ENCODE data around the gene TRPV5.

TRPV5 gene

GRCh38 chr7:142908290-142908689 lies 25.3 kb downstream of the TRPV5 start:
- DNase-seq (ENCODE audit: low read depth), result no peak
- H3K4me3 ChIP-seq (ENCODE audit: control insufficient read depth, low read depth, low read length), result no peak overlapping the region
- TF ChIP-seq CTCF (conservative IDR thresholded peaks at IDR 0.05; ENCODE audit: control insufficient read depth, insufficient read depth, low read depth, low read length), result no peak

- TF ChIP-seq CTCF (conservative IDR thresholded peaks at IDR 0.05; ENCODE audit: control insufficient read depth, insufficient read depth, low read depth, low read length), result no peak
- no peak for DNase-seq (ENCODE audit: low read depth)
- H3K4me3 ChIP-seq (ENCODE audit: control insufficient read depth, low read depth, low read length), result no peak overlapping the region
Measured at GRCh38 chr7:142906643-142907042, 26.9 kb downstream of the TRPV5 start.

DNA sequence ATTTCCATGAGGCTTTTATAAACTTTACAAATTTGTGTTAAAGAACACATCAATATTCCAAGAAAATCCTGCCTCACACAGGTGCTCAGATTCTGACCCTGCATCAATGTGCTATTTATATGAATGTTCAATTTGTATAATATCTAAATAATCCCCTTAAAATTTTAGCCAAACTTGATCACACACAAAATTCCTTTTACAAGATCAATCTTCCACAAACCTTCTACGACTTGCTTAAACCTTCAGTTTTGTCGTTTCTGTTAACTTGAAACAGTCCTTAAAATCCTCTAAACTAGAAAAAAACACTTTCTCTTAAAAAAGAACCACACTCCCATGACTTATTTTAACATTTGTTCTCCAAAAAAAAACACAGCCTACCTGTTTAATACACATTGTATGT lies 27.8 kb downstream of the TRPV5 start:
- no peak for DNase-seq (ENCODE audit: low read depth)
- H3K4me3 ChIP-seq (ENCODE audit: control insufficient read depth, low read depth, low read length), result no peak overlapping the region
- TF ChIP-seq CTCF (conservative IDR thresholded peaks at IDR 0.05; ENCODE audit: control insufficient read depth, insufficient read depth, low read depth, low read length), result no peak

GRCh38 chr7:142904128-142904527 lies 29.4 kb downstream of the TRPV5 start:
- no peak for DNase-seq (ENCODE audit: low read depth)
- TF ChIP-seq CTCF (conservative IDR thresholded peaks at IDR 0.05; ENCODE audit: control insufficient read depth, insufficient read depth, low read depth, low read length), result no peak
- H3K4me3 ChIP-seq (ENCODE audit: control insufficient read depth, low read depth, low read length), result no peak overlapping the region

GRCh38 chr7:142901426-142902259 lies 31.9 kb downstream of the TRPV5 start:
- H3K4me3 ChIP-seq (ENCODE audit: control insufficient read depth, low read depth, low read length), result no peak overlapping the region
- DNase-seq (ENCODE audit: low read depth), result no peak
- TF ChIP-seq CTCF (conservative IDR thresholded peaks at IDR 0.05; ENCODE audit: control insufficient read depth, insufficient read depth, low read depth, low read length), result no peak

GRCh38 chr7:142899661-142900060 lies 33.9 kb downstream of the TRPV5 start:
- no peak for DNase-seq (ENCODE audit: low read depth)
- TF ChIP-seq CTCF (conservative IDR thresholded peaks at IDR 0.05; ENCODE audit: control insufficient read depth, insufficient read depth, low read depth, low read length), result no peak
- H3K4me3 ChIP-seq (ENCODE audit: control insufficient read depth, low read depth, low read length), result no peak overlapping the region
